HepG2 (cell line): ENCODE results near the gene MYOF. TPM values are rescaled to one million over a fixed set of nuclear protein-coding genes. Genes with fewer than 3 reads are reported as not detected.

ENCODE experiments used
- ATF7 ChIP-seq, 2 experiments: fragments of 450-650 bp in 1 of 2; sonication (generic) in 1 of 2; formaldehyde crosslinking in 1 of 2; IDR thresholded peaks; 2 replicates each; pipeline versions ENCODE4 v1.4.0 to v1.6.1; 2016 to 2020; ENCODE audit warnings: antibody characterized with exemption in 1 of 2, mild to moderate bottlenecking in 1 of 2, missing genetic modification reagents in 1 of 2
- CTCF ChIP-seq: sonication (generic); formaldehyde crosslinking; IDR thresholded peaks from 2 replicates; pipeline ENCODE4 v1.5.0; 2020; ENCODE audit warnings: mild to moderate bottlenecking, missing genetic modification reagents, moderate library complexity
- KLF12 ChIP-seq: sonication (generic); formaldehyde crosslinking; IDR thresholded peaks from 2 replicates; pipeline ENCODE4 v1.4.0; 2020; ENCODE audit warnings: missing genetic modification reagents, borderline replicate concordance
- KMT2B ChIP-seq: IDR thresholded peaks from 2 replicates; pipeline ENCODE4 v1.6.1; 2016; ENCODE audit warnings: missing genetic modification reagents, missing compliant biosample characterization
- PCBP2 ChIP-seq: fragments of 200-400 bp; formaldehyde crosslinking; optimal IDR thresholded peaks from 2 replicates; pipeline ENCODE3; 2018; ENCODE audit warnings: low read length, low read depth; ENCODE audit not compliant: poor library complexity, severe bottlenecking
- RAD21 ChIP-seq: fragments of 450-650 bp; formaldehyde crosslinking; IDR thresholded peaks from 2 replicates; pipeline ENCODE4 v1.5.0; 2020; ENCODE audit warnings: mild to moderate bottlenecking
- SCMH1 ChIP-seq: sonication (generic); formaldehyde crosslinking; IDR thresholded peaks from 2 replicates; pipeline ENCODE4 v1.9.0; 2021; ENCODE audit warnings: missing genetic modification reagents, mild to moderate bottlenecking, borderline replicate concordance
- SMC3 ChIP-seq: IDR thresholded peaks from 2 replicates; pipeline ENCODE4 v1.6.1; 2011; ENCODE audit warnings: low read length, improper control_type of control experiment
- SRSF1 ChIP-seq: fragments of 200-400 bp; formaldehyde crosslinking; optimal IDR thresholded peaks from 2 replicates; pipeline ENCODE3; 2017; ENCODE audit warnings: mild to moderate bottlenecking, low read depth, low read length, moderate library complexity
- STAG1 ChIP-seq: sonication (generic); formaldehyde crosslinking; IDR thresholded peaks from 2 replicates; pipeline ENCODE4 v1.4.0; 2020; ENCODE audit warnings: missing genetic modification reagents
- TFDP1 ChIP-seq: IDR thresholded peaks from 2 replicates; pipeline ENCODE4 v1.6.1; 2016; ENCODE audit warnings: missing compliant biosample characterization, missing genetic modification reagents, borderline replicate concordance
- U2AF1 ChIP-seq: fragments of 200-400 bp; formaldehyde crosslinking; optimal IDR thresholded peaks from 2 replicates; pipeline ENCODE3; 2017; ENCODE audit warnings: mild to moderate bottlenecking, low read depth, low read length
- ZBTB21 ChIP-seq: sonication (generic); formaldehyde crosslinking; IDR thresholded peaks from 2 replicates; pipeline ENCODE4 v1.4.0; 2020; ENCODE audit warnings: missing genetic modification reagents
- ZNF18 ChIP-seq: sonication (generic); formaldehyde crosslinking; IDR thresholded peaks from 2 replicates; pipeline ENCODE4 v1.8.0; 2022; ENCODE audit warnings: mild to moderate bottlenecking, missing genetic modification reagents; ENCODE audit not compliant: insufficient replicate concordance
- ZNF326 ChIP-seq: sonication (generic); formaldehyde crosslinking; IDR thresholded peaks from 2 replicates; pipeline ENCODE4 v1.4.0; 2020; ENCODE audit warnings: missing genetic modification reagents, borderline replicate concordance
- ZNF329 ChIP-seq: sonication (generic); formaldehyde crosslinking; IDR thresholded peaks from 2 replicates; pipeline ENCODE4 v1.9.0; 2021; ENCODE audit warnings: low read depth, mild to moderate bottlenecking, missing genetic modification reagents
- ZNF331 ChIP-seq: sonication (generic); formaldehyde crosslinking; IDR thresholded peaks from 2 replicates; pipeline ENCODE4 v1.4.0; 2020; ENCODE audit warnings: missing genetic modification reagents
- ZNF552 ChIP-seq: sonication (generic); formaldehyde crosslinking; IDR thresholded peaks from 2 replicates; pipeline ENCODE4 v1.9.0; 2022; ENCODE audit warnings: missing genetic modification reagents, mild to moderate bottlenecking, borderline replicate concordance
- ZNF672 ChIP-seq: sonication (generic); formaldehyde crosslinking; IDR thresholded peaks from 2 replicates; pipeline ENCODE4 v1.8.1; 2022; ENCODE audit warnings: missing genetic modification reagents
- ZNF761 ChIP-seq: sonication (generic); formaldehyde crosslinking; conservative IDR thresholded peaks from 2 replicates; pipeline ENCODE4 v1.4.0; 2020; ENCODE audit warnings: mild to moderate bottlenecking, missing genetic modification reagents
- ZSCAN22 ChIP-seq: sonication (generic); formaldehyde crosslinking; IDR thresholded peaks from 2 replicates; pipeline ENCODE4 v1.4.0; 2020; ENCODE audit warnings: mild to moderate bottlenecking, missing genetic modification reagents
- polyA plus RNA-seq, 8 experiments: library from polyadenylated mRNA; depleted of rRNA in 3 of 8; stranded (reverse) in 7 of 8; unstranded in 1 of 8; fragments of >200 nt; fragmentation: Illumina TruSeq in 4 of 8; extraction: Trizol in 4 of 8; gene quantifications; 2 replicates each; pipeline versions ENCODE4 v1.2.1 to v1.2.3, GENCODE V29; 2011 to 2016; ENCODE audit warnings: low read depth in 4 of 8, missing spikeins in 1 of 8, mixed read lengths in 1 of 8; ENCODE audit not compliant: insufficient read depth in 1 of 8
- total RNA-seq, 5 experiments: library from RNA; depleted of rRNA; stranded (reverse); fragments of >200 nt; fragmentation: Illumina TruSeq; extraction: Trizol; gene quantifications; 2 replicates each; pipeline ENCODE4 v1.2.3, GENCODE V29; 2016; ENCODE audit warnings: low read depth in 1 of 5
- TF ChIP-seq, protein P1 (sequence below): sonication (generic); formaldehyde crosslinking; IDR thresholded peaks from 2 replicates; pipeline ENCODE4 v1.5.1; 2020; ENCODE audit warnings: missing genetic modification reagents, mild to moderate bottlenecking, borderline replicate concordance
- TF ChIP-seq, protein P2 (sequence below): sonication (generic); formaldehyde crosslinking; IDR thresholded peaks from 2 replicates; pipeline ENCODE4 v1.4.0; 2020; ENCODE audit warnings: mild to moderate bottlenecking, missing genetic modification reagents

MYOF gene
- total and polyA plus RNA-seq, 2 of the 13 experiments (the other 11 are each of a cell fraction or from before 2014, with no cell fraction given): 0.18 to 0.42 TPM

- TF ChIP-seq, protein P1, sequence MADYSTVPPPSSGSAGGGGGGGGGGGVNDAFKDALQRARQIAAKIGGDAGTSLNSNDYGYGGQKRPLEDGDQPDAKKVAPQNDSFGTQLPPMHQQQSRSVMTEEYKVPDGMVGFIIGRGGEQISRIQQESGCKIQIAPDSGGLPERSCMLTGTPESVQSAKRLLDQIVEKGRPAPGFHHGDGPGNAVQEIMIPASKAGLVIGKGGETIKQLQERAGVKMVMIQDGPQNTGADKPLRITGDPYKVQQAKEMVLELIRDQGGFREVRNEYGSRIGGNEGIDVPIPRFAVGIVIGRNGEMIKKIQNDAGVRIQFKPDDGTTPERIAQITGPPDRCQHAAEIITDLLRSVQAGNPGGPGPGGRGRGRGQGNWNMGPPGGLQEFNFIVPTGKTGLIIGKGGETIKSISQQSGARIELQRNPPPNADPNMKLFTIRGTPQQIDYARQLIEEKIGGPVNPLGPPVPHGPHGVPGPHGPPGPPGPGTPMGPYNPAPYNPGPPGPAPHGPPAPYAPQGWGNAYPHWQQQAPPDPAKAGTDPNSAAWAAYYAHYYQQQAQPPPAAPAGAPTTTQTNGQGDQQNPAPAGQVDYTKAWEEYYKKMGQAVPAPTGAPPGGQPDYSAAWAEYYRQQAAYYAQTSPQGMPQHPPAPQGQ (CRISPR knock-in tag): no peak
- TF ChIP-seq ZNF552 (CRISPR knock-in tag) (no peak), ZNF672 (CRISPR knock-in tag) (no peak), ZNF326 (CRISPR knock-in tag) (no peak), ZNF331 (no peak), ZSCAN22 (CRISPR knock-in tag) (no peak), ZBTB21 (CRISPR knock-in tag) (no peak), RAD21 (CRISPR knock-in tag) (peak; percentile 26; the same call in 1 of the 2 replicates), ZNF329 (no peak), CTCF (CRISPR knock-in tag) (peak; percentile 57), ATF7 (IDR thresholded peaks at IDR 0.05) (no peak), ATF7 (CRISPR knock-in tag; IDR thresholded peaks at IDR 0.05) (no peak), SCMH1 (no peak), PCBP2 (no peak), U2AF1 (no peak), ZNF18 (CRISPR knock-in tag) (no peak), TFDP1 (CRISPR knock-in tag) (no peak), SMC3 (peak; percentile 49), KLF12 (CRISPR knock-in tag) (no peak), SRSF1 (no peak), ZNF761 (no peak), STAG1 (CRISPR knock-in tag) (peak; percentile 74), KMT2B (CRISPR knock-in tag) (no peak)
- TF ChIP-seq, protein P2, sequence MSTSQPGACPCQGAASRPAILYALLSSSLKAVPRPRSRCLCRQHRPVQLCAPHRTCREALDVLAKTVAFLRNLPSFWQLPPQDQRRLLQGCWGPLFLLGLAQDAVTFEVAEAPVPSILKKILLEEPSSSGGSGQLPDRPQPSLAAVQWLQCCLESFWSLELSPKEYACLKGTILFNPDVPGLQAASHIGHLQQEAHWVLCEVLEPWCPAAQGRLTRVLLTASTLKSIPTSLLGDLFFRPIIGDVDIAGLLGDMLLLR (CRISPR knock-in tag): no peak
These were observed 129.3 kb downstream of the MYOF start (continued) for GRCh38 chr10:93352638-93353383.
